SKM-1 (cell line): Measurements from ENCODE around the gene PRDM4.
"Not testable (repeated sequence)": the region's sequence is repeated elsewhere in the genome, so short reads cannot be mapped to it uniquely, and the experiment has no call there.

Experiments
- DNase-seq: peaks from one replicate; lab custom pipeline; 2025; ENCODE audit not compliant: unreplicated experiment; lab: John Stamatoyannopoulos, UW

PRDM4 gene

DNA sequence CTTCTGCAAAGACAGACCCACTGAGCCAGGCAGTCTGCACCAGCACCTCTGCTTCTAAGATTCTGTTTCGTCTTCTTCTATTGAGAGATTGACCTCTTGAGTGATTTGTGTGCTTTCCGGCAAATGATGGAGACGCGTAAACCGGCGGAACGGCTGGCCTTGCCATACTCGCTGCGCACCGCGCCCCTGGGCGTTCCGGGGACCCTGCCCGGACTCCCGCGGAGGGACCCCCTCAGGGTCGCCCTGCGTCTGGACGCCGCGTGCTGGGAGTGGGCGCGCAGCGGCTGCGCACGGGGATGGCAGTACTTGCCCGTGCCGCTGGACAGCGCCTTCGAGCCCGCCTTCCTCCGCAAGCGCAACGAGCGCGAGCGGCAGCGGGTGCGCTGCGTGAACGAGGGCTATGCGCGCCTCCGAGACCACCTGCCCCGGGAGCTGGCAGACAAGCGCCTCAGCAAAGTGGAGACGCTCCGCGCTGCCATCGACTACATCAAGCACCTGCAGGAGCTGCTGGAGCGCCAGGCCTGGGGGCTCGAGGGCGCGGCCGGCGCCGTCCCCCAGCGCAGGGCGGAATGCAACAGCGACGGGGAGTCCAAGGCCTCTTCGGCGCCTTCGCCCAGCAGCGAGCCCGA lies 14.3 kb upstream of the PRDM4 start:
- DNase-seq, result no peak

DNA sequence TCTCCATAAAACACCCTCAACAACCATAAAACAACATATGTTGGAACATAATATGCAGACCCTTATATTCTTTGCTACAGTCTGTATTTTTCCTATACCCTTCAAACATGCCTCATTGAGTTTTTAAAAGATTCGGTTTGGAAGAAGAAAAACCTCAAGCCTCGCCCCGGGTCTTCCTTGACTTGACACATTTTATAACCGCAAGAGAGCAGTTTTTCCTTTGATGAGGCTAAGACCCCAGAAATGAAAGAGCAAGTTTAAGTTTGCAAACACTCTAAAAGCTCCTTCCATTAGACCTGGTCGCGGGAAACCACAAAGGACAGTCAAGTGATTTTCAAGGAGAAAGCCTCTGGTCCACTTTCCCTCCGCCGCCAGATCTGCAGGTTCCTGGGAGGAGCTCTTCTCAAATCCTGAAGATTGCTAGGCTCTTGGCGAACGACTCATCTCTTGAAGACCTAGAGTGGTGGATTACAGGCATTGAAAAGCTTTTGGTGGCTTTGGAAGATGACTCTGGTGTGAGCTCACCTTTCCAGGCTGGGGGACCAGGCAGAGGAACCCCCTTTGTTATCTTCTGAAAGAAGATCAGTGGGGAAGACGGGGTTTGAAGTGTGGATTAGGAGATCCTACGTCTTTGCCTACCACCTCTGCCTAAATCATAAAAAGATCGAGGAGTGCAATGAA lies 13.6 kb upstream of the PRDM4 start, which contains the start of gene ASCL4:
Gene ASCL4 (plus strand): TSS at position 356 of the 681 bp plus-strand sequence. CDS start 515 bp downstream, outside the sequence.
- no peak for DNase-seq

- DNase-seq, result no peak
Observed at GRCh38 chr12:107767466-107767865, 6.5 kb upstream of the PRDM4 start.

DNA sequence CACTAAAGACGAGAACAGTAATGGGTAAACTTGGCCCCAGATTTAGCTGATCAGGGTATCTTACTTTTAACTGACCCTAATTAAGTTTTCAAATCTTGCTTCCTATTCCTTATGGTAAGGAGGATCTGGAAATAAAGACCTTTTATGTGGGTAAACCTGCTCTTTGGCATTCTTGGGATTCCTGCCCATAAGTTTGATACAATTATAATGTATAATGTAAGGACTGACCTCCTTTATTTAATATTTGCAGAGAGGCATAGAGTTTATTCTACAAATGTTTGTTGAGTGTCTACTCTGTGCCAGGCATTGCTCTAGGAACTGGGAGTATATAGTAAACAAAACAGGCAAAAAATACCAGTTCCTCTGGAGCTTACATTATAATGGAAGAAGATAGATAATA lies 4.4 kb upstream of the PRDM4 start:
- no peak for DNase-seq

GRCh38 chr12:107764626-107765025 lies 3.7 kb upstream of the PRDM4 start:
- no peak for DNase-seq

DNA sequence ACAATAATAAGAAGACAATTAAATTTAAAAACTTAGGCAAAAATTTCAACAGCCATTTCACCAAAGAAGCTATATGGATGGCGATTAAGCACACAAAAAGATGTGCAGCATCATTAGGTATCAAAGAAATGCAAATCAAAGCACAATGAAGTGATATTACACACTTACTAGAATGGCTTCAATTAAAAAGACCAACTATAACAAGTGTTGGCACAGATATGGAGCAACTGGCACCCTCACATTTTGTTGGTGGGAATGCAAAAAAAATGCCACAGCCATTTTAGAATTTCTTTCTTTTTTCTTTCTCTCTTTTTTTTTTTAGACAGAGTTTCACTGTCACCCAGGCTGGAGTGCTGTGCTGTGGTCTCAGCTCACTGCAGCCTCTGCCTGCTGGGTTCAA lies 1.9 kb upstream of the PRDM4 start:
- DNase-seq, result no peak

DNA sequence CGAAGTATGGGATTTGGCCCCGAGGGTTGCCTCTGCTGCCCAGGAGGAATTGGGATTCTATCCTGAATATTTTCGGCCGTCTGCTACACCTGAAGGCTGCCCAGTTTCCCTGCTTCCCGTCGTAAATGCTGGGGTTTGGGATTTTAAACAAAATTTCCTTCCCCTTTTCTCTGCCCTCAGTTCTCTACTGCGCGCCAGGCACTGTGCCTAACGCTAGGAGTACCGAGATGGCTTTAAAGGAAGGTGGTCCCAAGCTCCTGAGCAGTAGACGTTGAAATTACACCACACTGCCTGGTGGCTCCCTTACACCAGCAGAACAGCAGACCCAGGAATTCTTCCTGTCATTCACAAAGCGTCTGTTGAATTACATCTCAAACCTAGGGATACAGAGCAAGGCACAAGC lies 566 bp upstream of the PRDM4 start:
- no peak for DNase-seq

- no peak for DNase-seq
Observed at GRCh38 chr12:107760207-107760808, 629 bp downstream of the PRDM4 start.

GRCh38 chr12:107759410-107759809 lies 1.5 kb downstream of the PRDM4 start:
- no peak for DNase-seq

DNA sequence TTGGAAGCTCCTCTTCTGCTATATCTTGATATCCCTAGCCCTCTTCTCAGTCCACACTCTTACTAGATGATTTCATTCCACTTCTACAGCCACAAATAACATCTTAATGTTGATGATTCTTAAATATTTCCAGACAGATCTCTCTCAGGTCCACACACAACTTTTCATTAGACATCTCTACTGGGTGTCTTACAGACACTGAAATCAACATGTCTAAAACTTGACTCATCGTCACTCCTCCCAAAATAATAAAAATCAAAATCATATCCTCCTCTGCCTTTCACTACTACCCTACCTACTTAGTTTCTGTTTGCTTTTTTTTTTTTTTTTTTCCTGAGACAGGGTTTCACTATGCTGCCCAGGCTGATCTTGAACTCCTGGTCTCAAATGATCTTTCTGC lies 11.9 kb downstream of the PRDM4 start:
- no peak for DNase-seq

DNA sequence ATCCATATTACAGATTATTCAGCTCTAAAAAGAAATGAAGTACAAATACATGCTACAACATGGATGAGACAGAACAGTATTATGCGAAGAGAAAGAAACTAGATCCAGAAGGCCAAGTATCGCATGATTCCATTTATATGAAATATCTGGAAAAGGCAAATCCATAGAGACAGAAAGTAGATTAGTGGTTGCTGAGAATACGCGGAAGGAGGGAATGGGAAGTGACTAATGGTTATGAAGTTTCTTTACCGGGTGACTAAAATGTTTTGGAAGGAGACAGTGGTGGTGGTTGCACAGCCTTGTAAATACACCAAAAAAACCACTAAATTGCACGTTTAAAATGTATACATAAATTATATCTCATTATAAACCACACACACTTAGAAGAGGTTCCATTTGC lies 12.5 kb downstream of the PRDM4 start:
- DNase-seq, result no peak

- DNase-seq, result no peak
Observed at GRCh38 chr12:107736914-107737313, 24.0 kb downstream of the PRDM4 start.

DNA sequence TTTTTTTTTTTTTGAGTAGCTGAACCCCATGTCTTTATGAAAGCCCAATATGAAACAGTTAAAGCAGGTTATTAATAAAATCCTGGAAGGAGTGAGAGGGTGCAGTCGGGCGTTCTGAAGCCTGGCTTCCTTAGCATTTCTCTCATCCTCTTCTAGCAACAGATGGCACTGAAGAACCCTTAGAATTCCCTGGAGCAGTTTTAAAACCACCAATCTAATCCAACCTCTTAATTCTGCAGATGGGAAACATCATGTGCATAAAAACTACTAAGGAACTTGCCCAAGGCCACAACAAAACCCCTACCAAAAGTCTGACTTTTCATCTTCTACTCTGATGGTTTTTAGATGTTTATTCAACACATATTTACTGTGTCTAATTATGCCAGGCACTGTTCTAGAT lies 25.2 kb downstream of the PRDM4 start:
- no peak for DNase-seq

DNA sequence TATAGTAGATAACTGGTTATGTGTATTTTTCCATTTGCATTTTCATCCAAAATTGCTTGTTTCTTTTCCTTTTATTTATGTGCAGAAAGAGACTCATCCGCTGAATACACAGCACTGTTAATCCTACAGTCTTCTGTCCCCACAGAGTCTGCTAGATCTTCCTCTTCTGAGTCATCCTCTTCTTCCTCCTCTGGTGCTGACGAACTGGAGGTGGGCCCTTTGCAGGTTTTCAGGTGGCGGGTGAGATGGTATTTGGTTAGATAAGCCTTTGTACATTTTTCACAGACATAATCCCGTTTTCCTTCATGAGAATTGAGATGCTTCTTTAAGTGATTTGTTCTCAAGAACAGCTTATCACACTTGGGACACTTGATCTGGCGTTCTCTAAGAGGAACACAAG lies 26.8 kb downstream of the PRDM4 start:
- DNase-seq, result no peak

DNA sequence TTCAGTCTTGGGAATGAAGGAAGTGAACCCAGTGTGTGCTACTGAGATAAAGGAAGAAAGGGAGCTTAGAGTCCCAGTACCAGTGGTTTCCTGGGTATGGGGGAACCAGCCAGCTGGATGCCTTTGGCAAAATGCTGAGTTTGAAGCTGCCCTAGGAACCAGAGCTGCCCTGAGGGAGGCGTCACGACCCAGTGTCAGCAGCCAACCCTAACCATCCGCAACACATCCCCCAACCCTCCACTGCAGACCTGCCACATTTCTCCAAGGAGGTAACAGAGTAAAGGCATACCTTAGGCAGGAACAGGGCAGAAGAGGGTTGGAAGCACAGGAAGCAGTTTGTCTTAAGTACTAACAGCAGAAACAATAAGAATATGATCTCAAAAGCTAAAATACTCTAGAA lies 28.6 kb downstream of the PRDM4 start:
- DNase-seq, result no peak

DNA sequence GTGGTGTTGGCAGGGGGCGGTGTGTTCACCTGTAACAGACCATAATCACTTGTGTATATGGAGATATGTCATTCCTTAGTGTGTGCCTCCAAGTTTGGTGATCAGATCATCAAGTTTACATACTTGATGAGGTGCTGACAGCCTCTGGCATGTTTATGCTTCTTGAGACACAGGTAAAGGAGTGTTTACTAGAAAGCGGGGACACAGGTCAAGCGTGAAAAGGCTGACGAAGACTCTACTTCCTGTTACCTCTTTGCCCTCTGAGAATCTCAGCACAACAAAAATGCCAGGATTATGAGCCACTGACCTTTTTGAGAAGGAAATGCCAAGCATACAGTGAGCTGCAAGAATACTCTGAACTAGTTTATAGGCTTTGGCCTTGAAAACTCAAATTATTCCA lies 29.6 kb downstream of the PRDM4 start:
- DNase-seq, result no peak

DNA sequence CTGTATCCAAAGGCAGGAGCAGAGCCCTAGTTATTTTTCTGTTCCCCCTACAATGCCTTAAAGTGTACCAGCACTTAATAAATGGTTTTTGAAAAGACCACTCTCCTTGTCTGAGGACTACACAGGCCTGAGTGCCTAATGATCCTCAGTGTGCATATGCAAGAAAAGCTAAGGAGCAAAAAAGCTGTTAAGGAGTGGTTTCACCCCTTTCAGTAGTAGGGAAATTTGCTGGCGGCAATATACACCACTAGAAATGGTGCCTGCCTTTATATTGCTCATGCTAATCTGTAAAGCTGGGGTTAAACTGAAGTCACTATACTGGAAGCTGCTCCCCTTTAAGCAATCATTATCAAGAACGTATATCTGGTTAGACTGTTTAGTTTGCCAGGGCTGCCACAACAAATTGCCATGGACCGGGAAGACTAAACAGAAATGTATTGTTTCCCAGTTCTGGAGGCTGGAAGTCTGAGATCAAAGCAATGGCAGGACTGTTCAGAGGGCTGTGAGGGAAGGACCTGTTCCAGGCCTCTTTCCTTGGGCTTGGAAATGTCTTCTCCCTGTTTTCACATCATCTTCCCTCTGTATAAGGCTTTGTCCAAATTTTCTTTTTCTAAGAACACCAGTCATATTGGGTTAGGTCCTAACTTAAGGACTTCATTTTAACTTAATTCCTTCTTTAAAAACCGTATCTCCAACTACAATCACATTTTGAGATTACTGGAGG lies 30.2 kb downstream of the PRDM4 start:
- DNase-seq, result no peak

- not testable (repeated sequence) for DNase-seq
Observed at GRCh38 chr12:107727742-107728141, 33.2 kb downstream of the PRDM4 start.

DNA sequence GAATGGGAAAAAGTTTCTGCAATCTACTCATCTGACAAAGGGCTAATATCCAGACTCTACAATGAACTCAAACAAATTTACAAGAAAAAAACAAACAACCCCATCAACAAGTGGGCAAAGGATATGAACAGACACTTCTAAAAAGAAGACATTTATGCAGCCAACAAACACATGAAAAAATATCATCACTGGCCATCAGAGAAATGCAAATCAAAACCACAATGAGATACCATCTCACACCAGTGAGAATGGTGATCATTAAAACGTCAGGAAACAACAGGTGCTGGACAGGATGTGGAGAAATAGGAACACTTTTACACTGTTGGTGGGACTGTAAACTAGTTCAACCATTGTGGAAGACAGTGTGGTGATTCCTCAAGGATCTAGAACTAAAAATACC lies 33.6 kb downstream of the PRDM4 start:
- DNase-seq, result not testable (repeated sequence)

- DNase-seq, result no peak
Observed at GRCh38 chr12:107718606-107719005, 42.3 kb downstream of the PRDM4 start.

- no peak for DNase-seq
Observed at GRCh38 chr12:107715780-107716179, 45.2 kb downstream of the PRDM4 start.

GRCh38 chr12:107705522-107705921 lies 55.4 kb downstream of the PRDM4 start:
- not testable (repeated sequence) for DNase-seq
